OCI-LY7 (cell line): ENCODE data around the gene UNC5A.

Experiments used
- CTCF ChIP-seq: fragments of 200-600 bp; sonication (generic); conservative IDR thresholded peaks from 2 replicates; pipeline ENCODE4 v1.5.1; 2014; ENCODE audit warnings: mild to moderate bottlenecking, antibody characterized with exemption, low read length, moderate library complexity, mixed read lengths
- EZH2phosphoT487 ChIP-seq: fragments of 200-600 bp; sonication (generic); IDR thresholded peaks from 2 replicates; pipeline ENCODE4 v1.6.1; 2018; ENCODE audit warnings: low read depth, borderline replicate concordance, mild to moderate bottlenecking, mixed run types, antibody characterized with exemption, low read length, moderate library complexity, mixed read lengths

- TF ChIP-seq CTCF (no peak), EZH2phosphoT487 (no peak)
Observed at GRCh38 chr5:176814836-176815438, 4.6 kb downstream of the UNC5A start.
